ENCODE measurements around the gene PDZD2. TPM values are rescaled to one million over a fixed set of nuclear protein-coding genes. Genes with fewer than 3 reads are reported as not detected.

Gene PDZD2
- total RNA-seq, 1 experiment from 2014 or later = not detected

DNA sequence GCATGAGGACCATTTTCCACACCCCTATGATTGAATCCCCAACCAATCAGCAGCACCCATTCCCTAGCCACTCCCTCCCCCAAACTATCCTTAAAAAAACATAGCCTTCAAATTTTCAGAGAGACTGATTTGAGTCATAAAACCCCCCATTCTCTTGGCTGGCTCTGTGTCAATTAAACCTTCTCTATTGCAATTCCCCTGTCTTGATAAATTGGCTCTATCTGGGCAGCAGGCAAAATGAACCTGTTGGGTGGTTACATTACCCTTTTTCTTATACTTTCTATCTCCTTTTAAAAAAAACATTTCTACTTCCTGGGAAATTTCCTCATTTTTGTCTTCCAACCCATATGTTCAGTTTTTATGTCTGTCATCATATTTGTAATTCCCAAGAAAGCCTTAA is 220.2 kb downstream of the PDZD2 start:
- no peak overlapping the region for H3K4me2 ChIP-seq
- no peaks in the 10 kb centered on the region for H3K36me3 ChIP-seq (ENCODE audit: low read depth)
- no peaks in the 10 kb centered on the region for H3K4me1 ChIP-seq (replicated peaks; ENCODE audit: insufficient read depth)
- no peaks in the 10 kb centered on the region for H3F3A ChIP-seq (ENCODE audit: insufficient read depth, low read depth)
- no peak for DNase-seq
- intact Hi-C loops (cut with micrococcal nuclease; ENCODE audit: unreplicated experiment) = no loop called here
- no peaks in the 10 kb centered on the region for H4K20me1 ChIP-seq (ENCODE audit: insufficient read depth)
- no peak overlapping the region for H3K4me3 ChIP-seq
- TF ChIP-seq, protein P1, sequence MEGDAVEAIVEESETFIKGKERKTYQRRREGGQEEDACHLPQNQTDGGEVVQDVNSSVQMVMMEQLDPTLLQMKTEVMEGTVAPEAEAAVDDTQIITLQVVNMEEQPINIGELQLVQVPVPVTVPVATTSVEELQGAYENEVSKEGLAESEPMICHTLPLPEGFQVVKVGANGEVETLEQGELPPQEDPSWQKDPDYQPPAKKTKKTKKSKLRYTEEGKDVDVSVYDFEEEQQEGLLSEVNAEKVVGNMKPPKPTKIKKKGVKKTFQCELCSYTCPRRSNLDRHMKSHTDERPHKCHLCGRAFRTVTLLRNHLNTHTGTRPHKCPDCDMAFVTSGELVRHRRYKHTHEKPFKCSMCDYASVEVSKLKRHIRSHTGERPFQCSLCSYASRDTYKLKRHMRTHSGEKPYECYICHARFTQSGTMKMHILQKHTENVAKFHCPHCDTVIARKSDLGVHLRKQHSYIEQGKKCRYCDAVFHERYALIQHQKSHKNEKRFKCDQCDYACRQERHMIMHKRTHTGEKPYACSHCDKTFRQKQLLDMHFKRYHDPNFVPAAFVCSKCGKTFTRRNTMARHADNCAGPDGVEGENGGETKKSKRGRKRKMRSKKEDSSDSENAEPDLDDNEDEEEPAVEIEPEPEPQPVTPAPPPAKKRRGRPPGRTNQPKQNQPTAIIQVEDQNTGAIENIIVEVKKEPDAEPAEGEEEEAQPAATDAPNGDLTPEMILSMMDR (conservative IDR thresholded peaks at IDR 0.05) = no peak
- H3K9me3 ChIP-seq (ENCODE audit: insufficient read depth, low read depth) = no peaks in the 10 kb centered on the region; the same call in none of the 2 replicates
- no peaks in the 10 kb centered on the region for H3K79me2 ChIP-seq (ENCODE audit: low read depth)
- ChIA-PET CTCF (no interaction called here), POLR2A (ENCODE audit: unreplicated experiment) (no interaction called here)
- H3K27ac ChIP-seq = no peak overlapping the region
- H3K9me2 ChIP-seq (ENCODE audit: insufficient read depth) = no peaks in the 10 kb centered on the region
- peaks cover 59% of the 10 kb centered on the region for H3K27me3 ChIP-seq (ENCODE audit: insufficient read depth, low read depth)
- no TSS peak for BruUV-seq (replicated peaks)
- no peak overlapping the region for H2AFZ ChIP-seq

DNA sequence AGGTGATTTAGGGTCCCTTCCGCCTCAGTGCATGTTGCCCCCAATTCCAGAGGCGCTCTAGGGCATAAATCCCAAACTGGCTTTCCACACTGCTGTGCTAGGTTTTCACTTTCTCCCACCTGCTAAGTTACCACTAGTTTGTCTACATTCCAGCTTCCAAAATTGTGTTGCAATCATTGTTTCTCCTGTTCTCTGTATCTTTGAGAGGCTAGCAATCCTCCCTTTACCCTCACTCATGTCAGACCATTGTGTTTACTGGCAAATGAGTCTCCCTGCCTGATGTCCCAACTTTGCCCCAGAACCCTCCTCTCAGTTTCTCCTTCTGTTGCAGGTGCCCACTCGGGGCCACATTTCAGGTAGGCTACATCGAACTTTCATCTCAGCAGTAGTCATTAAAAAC is 221.3 kb downstream of the PDZD2 start:
- Histone ChIP-seq H3K4me2 (no peak overlapping the region), H3K27me3 (ENCODE audit: insufficient read depth, low read depth) (peaks cover 56% of the 10 kb centered on the region), H4K20me1 (ENCODE audit: insufficient read depth) (no peaks in the 10 kb centered on the region), H3K4me1 (replicated peaks; ENCODE audit: insufficient read depth) (no peaks in the 10 kb centered on the region), H2AFZ (no peak overlapping the region), H3K9me2 (ENCODE audit: insufficient read depth) (no peaks in the 10 kb centered on the region), H3F3A (ENCODE audit: insufficient read depth, low read depth) (no peaks in the 10 kb centered on the region), H3K79me2 (ENCODE audit: low read depth) (no peaks in the 10 kb centered on the region), H3K4me3 (no peak overlapping the region), H3K36me3 (ENCODE audit: low read depth) (no peaks in the 10 kb centered on the region), H3K9me3 (ENCODE audit: insufficient read depth, low read depth) (no peaks in the 10 kb centered on the region; the same call in none of the 2 replicates), H3K27ac (no peak overlapping the region)
- CTCF ChIA-PET = no interaction called here
- TF ChIP-seq, protein P1 (conservative IDR thresholded peaks at IDR 0.05) = no peak
- TF ChIP-seq EZH2 (IDR thresholded peaks at IDR 0.05; ENCODE audit: low read depth) = no peak
- DNase-seq = no peak
- intact Hi-C loops (cut with micrococcal nuclease; ENCODE audit: unreplicated experiment) = no loop called here
- BruUV-seq (replicated peaks) = no TSS peak
- POLR2A ChIA-PET (ENCODE audit: unreplicated experiment) = no interaction called here

DNA sequence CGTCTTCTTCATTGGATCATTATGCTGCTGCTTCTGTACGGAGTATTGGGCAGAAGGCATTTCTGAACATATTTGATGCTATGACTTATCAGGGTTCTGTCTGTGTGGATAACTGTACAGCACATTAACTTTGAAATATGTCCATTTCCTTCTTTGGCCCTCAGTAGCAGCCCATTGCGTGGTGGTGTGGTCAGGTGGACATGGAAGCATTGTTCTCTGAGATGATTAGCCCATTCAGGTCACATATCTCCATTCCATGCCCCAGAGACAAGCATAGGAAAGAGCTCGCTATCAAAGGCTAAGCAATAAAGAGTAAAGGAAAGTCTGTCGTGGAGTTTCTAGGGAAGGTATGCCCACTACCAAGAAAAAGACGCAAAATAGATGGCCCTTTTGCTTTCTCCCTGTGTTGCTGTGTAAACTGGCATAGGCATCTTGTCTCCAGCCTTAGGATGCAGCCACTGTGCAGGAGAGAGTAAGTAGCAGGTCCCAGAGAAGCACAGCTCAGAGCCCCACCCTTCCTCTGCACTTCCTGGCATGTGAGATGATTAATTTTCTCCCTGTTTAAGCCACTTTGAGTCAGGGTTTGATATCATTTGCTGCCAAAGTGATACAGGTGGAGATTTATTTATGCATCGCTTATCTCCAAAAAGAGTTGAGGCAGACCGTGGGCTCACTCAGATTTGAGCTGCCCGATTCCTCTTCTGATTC is 221.9 kb downstream of the PDZD2 start:
- no TSS peak for BruUV-seq (replicated peaks)
- Histone ChIP-seq H4K20me1 (ENCODE audit: insufficient read depth) (no peaks in the 10 kb centered on the region), H3K9me3 (ENCODE audit: insufficient read depth, low read depth) (no peaks in the 10 kb centered on the region; the same call in none of the 2 replicates), H3K27me3 (ENCODE audit: insufficient read depth, low read depth) (peaks cover 56% of the 10 kb centered on the region), H3K79me2 (ENCODE audit: low read depth) (no peaks in the 10 kb centered on the region), H3K4me3 (no peak overlapping the region), H3K4me2 (no peak overlapping the region), H2AFZ (no peak overlapping the region), H3K4me1 (replicated peaks; ENCODE audit: insufficient read depth) (no peaks in the 10 kb centered on the region), H3K36me3 (ENCODE audit: low read depth) (no peaks in the 10 kb centered on the region), H3K27ac (no peak overlapping the region), H3F3A (ENCODE audit: insufficient read depth, low read depth) (no peaks in the 10 kb centered on the region), H3K9me2 (ENCODE audit: insufficient read depth) (no peaks in the 10 kb centered on the region)
- intact Hi-C loops (cut with micrococcal nuclease; ENCODE audit: unreplicated experiment) = no loop called here
- CTCF ChIA-PET = no interaction called here
- no peak for TF ChIP-seq EZH2 (IDR thresholded peaks at IDR 0.05; ENCODE audit: low read depth)
- TF ChIP-seq, protein P1 (conservative IDR thresholded peaks at IDR 0.05) = no peak
- DNase-seq = no peak
- POLR2A ChIA-PET (ENCODE audit: unreplicated experiment) = no interaction called here

Data from PC-9 (cell line).